KMS-11 (cell line): ENCODE results near the gene NUDT16.

Source experiments
- H2AFZ ChIP-seq: fragments of 200-600 bp; sonication (generic); 2 replicates; pipeline ENCODE4 v1.6.1; 2016; ENCODE audit warnings: antibody characterized with exemption, mixed run types, low read depth
- H3K27ac ChIP-seq: fragments of 200-600 bp; sonication (generic); 2 replicates; pipeline ENCODE4 v1.6.1; 2016; ENCODE audit warnings: mild to moderate bottlenecking, mixed run types
- H3K27me3 ChIP-seq: fragments of 200-600 bp; sonication (generic); 2 replicates; pipeline ENCODE4 v1.6.1; 2017; ENCODE audit warnings: mild to moderate bottlenecking, low read depth, mixed run types, moderate library complexity; ENCODE audit not compliant: insufficient read depth
- H3K36me3 ChIP-seq: fragments of 200-600 bp; sonication (generic); 2 replicates; pipeline ENCODE4 v1.6.1; 2017; ENCODE audit warnings: mild to moderate bottlenecking, mixed run types; ENCODE audit not compliant: insufficient read depth
- H3K4me1 ChIP-seq: fragments of 200-600 bp; sonication (generic); 2 replicates; pipeline ENCODE4 v1.6.1; 2016; ENCODE audit warnings: mild to moderate bottlenecking, low read depth, mixed run types; ENCODE audit not compliant: poor library complexity, severe bottlenecking
- H3K4me2 ChIP-seq: fragments of 200-600 bp; sonication (generic); 2 replicates; pipeline ENCODE4 v1.7.0; 2016; ENCODE audit warnings: mild to moderate bottlenecking, mixed run types
- H3K4me3 ChIP-seq: fragments of 200-600 bp; sonication (generic); IDR thresholded peaks from 2 replicates; pipeline ENCODE4 v1.6.1; 2017; ENCODE audit warnings: low read depth, low read length, mixed read lengths; ENCODE audit not compliant: insufficient read depth
- H3K79me2 ChIP-seq: fragments of 200-600 bp; sonication (generic); 2 replicates; pipeline ENCODE4 v1.6.1; 2016; ENCODE audit warnings: low read depth, mixed run types; ENCODE audit not compliant: insufficient read depth
- H3K9ac ChIP-seq: fragments of 200-600 bp; sonication (generic); 2 replicates; pipeline ENCODE4 v1.6.1; 2016; ENCODE audit warnings: mild to moderate bottlenecking, mixed run types
- H4K20me1 ChIP-seq: fragments of 200-600 bp; sonication (generic); 2 replicates; pipeline ENCODE4 v1.6.1; 2016; ENCODE audit warnings: mild to moderate bottlenecking, mixed run types; ENCODE audit not compliant: insufficient read depth
- TF ChIP-seq, protein P1 (sequence below): fragments of 200-600 bp; sonication (generic); conservative IDR thresholded peaks from 2 replicates; pipeline ENCODE4 v1.6.1; 2017; ENCODE audit warnings: low read depth, mild to moderate bottlenecking, antibody characterized with exemption, low read length, moderate library complexity, mixed read lengths

The NUDT16 gene

DNA sequence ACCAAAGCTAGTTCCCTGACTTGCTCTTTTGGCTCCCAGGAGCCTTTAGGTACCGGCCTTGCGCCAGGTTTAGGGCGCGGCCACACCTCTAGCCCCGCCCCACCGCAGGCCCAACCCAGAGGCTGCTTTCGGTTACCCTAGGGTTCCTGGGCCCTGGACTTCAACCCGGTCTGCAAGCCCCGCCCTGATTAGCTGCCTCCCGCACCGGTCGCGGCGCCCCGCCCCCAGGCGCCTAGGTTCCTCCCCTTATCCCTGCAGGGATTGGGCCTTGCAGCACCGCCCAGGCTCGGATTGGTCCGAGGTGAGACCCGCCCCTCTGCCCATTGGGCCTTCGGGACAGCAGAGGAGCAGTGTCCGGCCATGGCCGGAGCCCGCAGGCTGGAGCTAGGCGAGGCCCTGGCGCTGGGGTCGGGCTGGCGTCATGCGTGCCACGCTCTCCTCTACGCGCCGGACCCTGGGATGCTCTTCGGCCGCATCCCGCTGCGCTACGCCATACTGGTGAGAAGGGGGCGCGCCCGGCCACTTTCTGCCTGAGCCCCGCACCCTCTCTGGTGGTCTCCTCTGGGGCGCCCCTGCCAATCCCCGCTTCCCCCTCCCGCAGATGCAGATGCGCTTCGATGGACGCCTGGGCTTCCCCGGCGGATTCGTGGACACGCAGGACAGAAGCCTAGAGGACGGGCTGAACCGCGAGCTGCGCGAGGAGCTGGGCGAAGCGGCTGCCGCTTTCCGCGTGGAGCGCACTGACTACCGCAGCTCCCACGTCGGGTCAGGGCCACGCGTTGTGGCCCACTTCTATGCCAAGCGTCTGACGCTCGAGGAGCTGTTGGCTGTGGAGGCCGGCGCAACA, at the start of gene NUDT16:
Gene NUDT16, plus strand, starts transcription at position 330 of the 847 bp plus-strand sequence. Its CDS starts 31 bp downstream, at position 361.
- H3K27me3 ChIP-seq = no peaks in the 10 kb centered on the region
- H3K4me3 ChIP-seq = peak within 1 kb of the TSS; percentile 86
- H3K4me1 ChIP-seq = peaks cover 18% of the 10 kb centered on the region
- no peak within 1 kb of the TSS for H3K27ac ChIP-seq
- H3K4me2 ChIP-seq = peak within 1 kb of the TSS; percentile 97
- H3K9ac ChIP-seq = peak within 1 kb of the TSS; percentile 52
- no peaks in the 10 kb centered on the region for H3K36me3 ChIP-seq
- TF ChIP-seq, protein P1, sequence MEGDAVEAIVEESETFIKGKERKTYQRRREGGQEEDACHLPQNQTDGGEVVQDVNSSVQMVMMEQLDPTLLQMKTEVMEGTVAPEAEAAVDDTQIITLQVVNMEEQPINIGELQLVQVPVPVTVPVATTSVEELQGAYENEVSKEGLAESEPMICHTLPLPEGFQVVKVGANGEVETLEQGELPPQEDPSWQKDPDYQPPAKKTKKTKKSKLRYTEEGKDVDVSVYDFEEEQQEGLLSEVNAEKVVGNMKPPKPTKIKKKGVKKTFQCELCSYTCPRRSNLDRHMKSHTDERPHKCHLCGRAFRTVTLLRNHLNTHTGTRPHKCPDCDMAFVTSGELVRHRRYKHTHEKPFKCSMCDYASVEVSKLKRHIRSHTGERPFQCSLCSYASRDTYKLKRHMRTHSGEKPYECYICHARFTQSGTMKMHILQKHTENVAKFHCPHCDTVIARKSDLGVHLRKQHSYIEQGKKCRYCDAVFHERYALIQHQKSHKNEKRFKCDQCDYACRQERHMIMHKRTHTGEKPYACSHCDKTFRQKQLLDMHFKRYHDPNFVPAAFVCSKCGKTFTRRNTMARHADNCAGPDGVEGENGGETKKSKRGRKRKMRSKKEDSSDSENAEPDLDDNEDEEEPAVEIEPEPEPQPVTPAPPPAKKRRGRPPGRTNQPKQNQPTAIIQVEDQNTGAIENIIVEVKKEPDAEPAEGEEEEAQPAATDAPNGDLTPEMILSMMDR = 0 out of 2 replicates have a peak, but pooled peaks have one; percentile 22
- no peaks in the 10 kb centered on the region for H3K79me2 ChIP-seq
- no peaks in the 10 kb centered on the region for H4K20me1 ChIP-seq
- peak within 1 kb of the TSS; percentile 72 for H2AFZ ChIP-seq

DNA sequence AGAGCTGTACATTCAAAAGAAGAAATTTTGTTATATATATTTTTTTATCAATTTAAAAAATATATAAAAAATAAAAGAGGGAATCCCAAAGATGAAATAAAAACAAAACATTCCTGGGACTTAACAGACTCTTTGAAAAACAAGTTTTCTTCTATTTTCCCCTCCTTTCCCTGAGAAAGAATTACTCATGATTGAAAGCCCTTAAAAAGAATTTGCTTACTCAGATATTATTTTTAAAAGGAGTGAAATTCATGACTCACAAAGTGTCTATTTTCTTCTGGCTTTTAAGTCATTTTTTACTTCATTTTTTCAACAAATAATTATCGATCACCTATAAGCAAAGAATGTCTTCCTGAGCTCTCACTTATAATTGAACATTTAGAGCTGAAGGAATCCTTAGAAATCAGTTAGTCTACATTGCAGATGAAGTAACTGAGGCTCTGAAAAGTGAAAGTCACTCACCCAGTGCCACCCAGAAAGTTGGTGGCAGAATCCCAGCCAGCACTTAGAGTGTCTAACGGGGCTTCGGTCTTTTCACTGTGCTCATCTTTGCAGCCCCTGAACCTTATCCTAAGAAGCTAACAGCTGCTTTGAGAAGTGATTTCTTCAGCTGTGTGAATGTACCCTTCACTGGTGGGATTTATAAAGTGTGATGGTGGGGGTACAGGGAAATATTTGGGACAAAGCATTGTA, 42.5 kb upstream of the NUDT16 start:
- no peak overlapping the region for H3K9ac ChIP-seq
- no peak overlapping the region for H3K4me3 ChIP-seq
- H3K4me2 ChIP-seq = no peak overlapping the region
- no peak overlapping the region for H3K27ac ChIP-seq
- no peaks in the 10 kb centered on the region for H3K27me3 ChIP-seq
- TF ChIP-seq, protein P1 = no peak
- H3K4me1 ChIP-seq = no peaks in the 10 kb centered on the region
- H2AFZ ChIP-seq = no peak overlapping the region
- H3K79me2 ChIP-seq = no peaks in the 10 kb centered on the region
- no peaks in the 10 kb centered on the region for H3K36me3 ChIP-seq
- H4K20me1 ChIP-seq = no peaks in the 10 kb centered on the region; the same call in 1 of the 2 replicates

DNA sequence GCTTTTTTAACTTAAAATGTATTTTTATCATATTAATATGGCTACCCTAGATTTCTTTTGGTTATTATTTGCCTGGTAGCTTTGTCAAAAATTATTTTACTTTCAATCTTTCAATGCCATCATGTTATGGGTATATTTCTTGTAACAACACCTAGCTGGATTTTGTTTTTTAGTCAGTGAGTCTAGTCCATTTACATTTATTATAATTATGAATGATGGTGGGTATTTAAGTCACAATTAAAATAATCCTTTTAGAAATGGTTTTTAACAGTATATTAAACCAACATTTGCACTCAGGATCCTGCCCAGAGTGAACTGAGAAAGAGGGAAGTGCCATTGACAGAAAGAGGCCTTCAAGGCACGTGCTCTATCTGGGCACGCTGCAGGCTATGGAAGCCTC, 39.8 kb upstream of the NUDT16 start:
- Histone ChIP-seq H3K27me3 (no peaks in the 10 kb centered on the region), H3K4me1 (no peaks in the 10 kb centered on the region), H3K4me3 (no peak overlapping the region), H3K36me3 (no peaks in the 10 kb centered on the region), H3K9ac (no peak overlapping the region), H3K4me2 (no peak overlapping the region), H3K27ac (no peak overlapping the region), H4K20me1 (no peaks in the 10 kb centered on the region; the same call in 1 of the 2 replicates), H3K79me2 (no peaks in the 10 kb centered on the region), H2AFZ (no peak overlapping the region)
- TF ChIP-seq, protein P1 = no peak

DNA sequence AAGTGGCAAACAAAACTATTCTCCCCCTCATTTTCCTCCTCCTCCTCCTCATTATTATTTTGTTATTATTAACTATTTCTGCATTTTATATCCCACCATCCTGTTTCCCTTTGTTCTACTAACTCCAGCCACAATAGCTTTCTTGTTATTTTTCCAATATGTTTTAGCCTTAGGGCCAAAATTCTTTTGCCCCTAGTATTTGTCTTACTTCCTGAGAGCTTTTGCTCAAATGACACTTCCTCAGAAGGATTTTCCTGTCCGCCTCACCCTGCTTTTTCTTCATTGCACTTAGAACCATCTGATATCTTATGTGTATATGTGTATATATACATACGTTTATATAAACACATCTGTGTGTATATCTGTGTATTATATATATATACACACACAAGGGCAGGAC, 32.7 kb upstream of the NUDT16 start:
- H3K4me1 ChIP-seq = no peaks in the 10 kb centered on the region

More for the DNA sequence above, 32.7 kb upstream of the NUDT16 start:
- Histone ChIP-seq H3K79me2 (no peaks in the 10 kb centered on the region), H4K20me1 (no peaks in the 10 kb centered on the region), H3K4me3 (no peak overlapping the region), H3K27ac (no peak overlapping the region), H3K36me3 (no peaks in the 10 kb centered on the region), H3K27me3 (no peaks in the 10 kb centered on the region), H2AFZ (no peak overlapping the region), H3K4me2 (no peak overlapping the region), H3K9ac (no peak overlapping the region)
- TF ChIP-seq, protein P1 = no peak
